ENCODE results near the gene TMEM218.

TMEM218 gene

DNA sequence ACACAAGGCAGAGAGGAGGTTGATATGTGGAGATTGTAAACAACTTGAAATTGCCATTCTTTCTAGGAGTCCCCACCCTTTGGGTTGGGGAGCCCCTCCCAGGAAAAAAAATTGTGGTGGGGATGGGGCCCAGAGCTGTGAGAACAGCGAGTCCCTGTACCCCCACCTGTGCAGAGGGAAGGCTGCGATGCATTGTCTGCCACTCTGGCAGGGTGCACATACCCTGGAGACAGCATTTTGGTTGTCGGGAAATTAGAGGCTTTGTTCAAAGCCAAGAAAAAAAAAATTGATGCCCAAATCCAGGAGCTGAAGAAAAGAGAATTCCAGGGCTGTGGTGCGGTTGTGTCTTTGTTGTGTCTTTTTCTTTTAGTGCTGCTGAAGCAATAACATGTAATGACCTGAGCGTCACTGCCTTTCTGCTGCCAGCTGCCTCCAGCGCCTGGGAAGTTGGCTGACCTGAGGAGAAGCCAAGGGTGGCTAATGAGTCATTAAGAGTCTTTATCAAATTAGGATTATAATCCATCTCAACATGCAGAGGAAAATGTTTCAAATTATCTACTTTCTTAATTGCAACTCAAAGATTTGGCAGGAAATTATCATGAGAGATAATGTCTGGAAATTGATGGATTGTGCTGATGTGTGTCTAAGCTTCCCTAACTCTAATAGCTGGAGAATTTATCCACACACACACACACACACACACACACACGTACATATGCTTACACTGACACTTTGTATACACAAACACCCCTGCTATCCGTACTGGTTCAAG is 45.1 kb upstream of the TMEM218 start:
- Histone ChIP-seq H3K4me2 (ENCODE audit: insufficient read depth, low read length) (no peak overlapping the region), H3K27me3 (ENCODE audit: insufficient read depth, low read length, poor library complexity) (peaks cover 1% of the 10 kb centered on the region), H4K20me1 (ENCODE audit: insufficient read depth, low read length) (no peaks in the 10 kb centered on the region), H3K9me3 (ENCODE audit: insufficient read depth, low read length, severe bottlenecking) (no peaks in the 10 kb centered on the region), H2AFZ (ENCODE audit: low read depth, low read length) (no peak overlapping the region), H3K27ac (ENCODE audit: low read length) (no peak overlapping the region), H3K79me2 (ENCODE audit: insufficient read depth, low read length) (no peaks in the 10 kb centered on the region), H3K4me1 (ENCODE audit: insufficient read depth, low read length) (no peaks in the 10 kb centered on the region), H3K9ac (ENCODE audit: low read depth, low read length) (no peak overlapping the region), H3K4me3 (ENCODE audit: low read depth in 1 of 2, low read length in 2 of 2) (no peak overlapping the region), H3K36me3 (ENCODE audit: insufficient read depth, low read length) (no peaks in the 10 kb centered on the region)
- TF ChIP-seq, protein P1, sequence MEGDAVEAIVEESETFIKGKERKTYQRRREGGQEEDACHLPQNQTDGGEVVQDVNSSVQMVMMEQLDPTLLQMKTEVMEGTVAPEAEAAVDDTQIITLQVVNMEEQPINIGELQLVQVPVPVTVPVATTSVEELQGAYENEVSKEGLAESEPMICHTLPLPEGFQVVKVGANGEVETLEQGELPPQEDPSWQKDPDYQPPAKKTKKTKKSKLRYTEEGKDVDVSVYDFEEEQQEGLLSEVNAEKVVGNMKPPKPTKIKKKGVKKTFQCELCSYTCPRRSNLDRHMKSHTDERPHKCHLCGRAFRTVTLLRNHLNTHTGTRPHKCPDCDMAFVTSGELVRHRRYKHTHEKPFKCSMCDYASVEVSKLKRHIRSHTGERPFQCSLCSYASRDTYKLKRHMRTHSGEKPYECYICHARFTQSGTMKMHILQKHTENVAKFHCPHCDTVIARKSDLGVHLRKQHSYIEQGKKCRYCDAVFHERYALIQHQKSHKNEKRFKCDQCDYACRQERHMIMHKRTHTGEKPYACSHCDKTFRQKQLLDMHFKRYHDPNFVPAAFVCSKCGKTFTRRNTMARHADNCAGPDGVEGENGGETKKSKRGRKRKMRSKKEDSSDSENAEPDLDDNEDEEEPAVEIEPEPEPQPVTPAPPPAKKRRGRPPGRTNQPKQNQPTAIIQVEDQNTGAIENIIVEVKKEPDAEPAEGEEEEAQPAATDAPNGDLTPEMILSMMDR (IDR thresholded peaks at IDR 0.05; ENCODE audit: borderline replicate concordance, extremely low read depth, low read length, poor library complexity, severe bottlenecking), result no peak
- TF ChIP-seq EZH2 (IDR thresholded peaks at IDR 0.05; ENCODE audit: borderline replicate concordance, low read depth, low read length, severe bottlenecking), result no peak
- ATAC-seq (ENCODE audit: insufficient read depth, low read depth) (no peak), DNase-seq (no peak)

GRCh38 chr11:125155767-125156166 is 44.3 kb upstream of the TMEM218 start:
- H3K27me3 ChIP-seq (ENCODE audit: insufficient read depth, low read length, poor library complexity), result peaks cover 3% of the 10 kb centered on the region
- H3K4me2 ChIP-seq (ENCODE audit: insufficient read depth, low read length), result no peak overlapping the region
- H3K79me2 ChIP-seq (ENCODE audit: insufficient read depth, low read length), result no peaks in the 10 kb centered on the region
- H3K4me1 ChIP-seq (ENCODE audit: insufficient read depth, low read length), result no peaks in the 10 kb centered on the region
- H3K9me3 ChIP-seq (ENCODE audit: insufficient read depth, low read length, severe bottlenecking), result no peaks in the 10 kb centered on the region
- TF ChIP-seq, protein P1 (IDR thresholded peaks at IDR 0.05; ENCODE audit: borderline replicate concordance, extremely low read depth, low read length, poor library complexity, severe bottlenecking), result no peak
- TF ChIP-seq EZH2 (IDR thresholded peaks at IDR 0.05; ENCODE audit: borderline replicate concordance, low read depth, low read length, severe bottlenecking), result no peak
- H3K27ac ChIP-seq (ENCODE audit: low read length), result no peak overlapping the region
- DNase-seq (no peak), ATAC-seq (ENCODE audit: insufficient read depth, low read depth) (no peak)
- H4K20me1 ChIP-seq (ENCODE audit: insufficient read depth, low read length), result no peaks in the 10 kb centered on the region
- H2AFZ ChIP-seq (ENCODE audit: low read depth, low read length), result no peak overlapping the region
- no peak overlapping the region for H3K4me3 ChIP-seq (ENCODE audit: low read depth in 1 of 2, low read length in 2 of 2)
- H3K36me3 ChIP-seq (ENCODE audit: insufficient read depth, low read length), result no peaks in the 10 kb centered on the region
- H3K9ac ChIP-seq (ENCODE audit: low read depth, low read length), result no peak overlapping the region

GRCh38 chr11:125155100-125155444 is 43.6 kb upstream of the TMEM218 start:
- Histone ChIP-seq H3K4me2 (ENCODE audit: insufficient read depth, low read length) (no peak overlapping the region), H3K27me3 (ENCODE audit: insufficient read depth, low read length, poor library complexity) (peaks cover 3% of the 10 kb centered on the region), H3K27ac (ENCODE audit: low read length) (no peak overlapping the region), H3K4me3 (ENCODE audit: low read depth in 1 of 2, low read length in 2 of 2) (no peak overlapping the region), H3K79me2 (ENCODE audit: insufficient read depth, low read length) (no peaks in the 10 kb centered on the region), H3K4me1 (ENCODE audit: insufficient read depth, low read length) (no peaks in the 10 kb centered on the region), H2AFZ (ENCODE audit: low read depth, low read length) (no peak overlapping the region), H3K9ac (ENCODE audit: low read depth, low read length) (no peak overlapping the region), H3K9me3 (ENCODE audit: insufficient read depth, low read length, severe bottlenecking) (no peaks in the 10 kb centered on the region), H4K20me1 (ENCODE audit: insufficient read depth, low read length) (no peaks in the 10 kb centered on the region), H3K36me3 (ENCODE audit: insufficient read depth, low read length) (no peaks in the 10 kb centered on the region)
- ATAC-seq (ENCODE audit: insufficient read depth, low read depth), result no peak
- TF ChIP-seq, protein P1 (IDR thresholded peaks at IDR 0.05; ENCODE audit: borderline replicate concordance, extremely low read depth, low read length, poor library complexity, severe bottlenecking), result no peak
- TF ChIP-seq EZH2 (IDR thresholded peaks at IDR 0.05; ENCODE audit: borderline replicate concordance, low read depth, low read length, severe bottlenecking), result no peak
- no peak for DNase-seq
